HepG2 (cell line): Measurements from ENCODE around the gene TNFAIP8L1. TPM values are rescaled to one million over a fixed set of nuclear protein-coding genes. Genes with fewer than 3 reads are reported as not detected.

ENCODE experiments used
- ATAC-seq: fragments of 200-7000 bp; cut with Tn5 transposase; 3 replicates; pipeline ENCODE4 v1.9.1; 2020; ENCODE audit warnings: mild to moderate bottlenecking, moderate library complexity
- BruUV-seq: library from RNA; stranded (reverse); fragments of 400-500 nt; replicated peaks from 2 replicates; lab custom pipeline; 2021; lab: Mats Ljungman, UMichigan
- CTCF ChIA-PET: fragments of 300-600 bp; formaldehyde crosslinking; extraction: SDS; loops from one replicate; lab custom pipeline; 2021; ENCODE audit warnings: low total read pairs, inconsistent platforms, low intra/inter-chr PET ratio; lab: Yijun Ruan, JAX
- POLR2A ChIA-PET: fragments of 350-600 bp; sonication (Branson Sonifier 250); formaldehyde crosslinking; loops from one replicate; lab custom pipeline; 2020; ENCODE audit warnings: antibody characterized with exemption, inconsistent platforms; lab: Yijun Ruan, JAX
- DNase-seq: peaks from one replicate; pipeline ENCODE4 v3.0.0-alpha.2; 2015; ENCODE audit warnings: low spot score
- FAIRE-seq: peaks from 3 replicates; lab custom pipeline; 2011; peaks lifted over from hg19 to GRCh38; lab: Jason Lieb, UNC
- H2AFZ ChIP-seq: one replicate; pipeline ENCODE4 v1.6.1; 2011; ENCODE audit warnings: low read length, inconsistent platforms
- H3K27ac ChIP-seq: fragments of 300-600 bp; 3 replicates; pipeline ENCODE4 v1.8.0; 2011; ENCODE audit warnings: mixed run types, mild to moderate bottlenecking, mixed read lengths, low read length, inconsistent platforms; ENCODE audit not compliant: insufficient read depth; ENCODE audit errors: extremely low read length
- H3K27me3 ChIP-seq, 2 experiments: fragments of 200-600 bp in 1 of 2; 2 replicates in 1 of 2; 3 replicates in 1 of 2; pipeline versions ENCODE4 v1.6.0 to v1.8.0; 2011; ENCODE audit warnings: low read length in 2 of 2, mild to moderate bottlenecking in 2 of 2, moderate library complexity in 2 of 2, inconsistent platforms in 1 of 2; ENCODE audit not compliant: insufficient read depth in 2 of 2, control insufficient read depth in 1 of 2
- H3K36me3 ChIP-seq, 2 experiments: fragments of 200-600 bp in 1 of 2; replicated peaks in 1 of 2; 2 replicates in 1 of 2; 3 replicates in 1 of 2; pipeline versions ENCODE4 v1.5.1 to v1.8.0; 2011; ENCODE audit warnings: low read length in 2 of 2, inconsistent platforms in 1 of 2; ENCODE audit not compliant: insufficient read depth in 2 of 2, control insufficient read depth in 1 of 2
- H3K4me1 ChIP-seq: 2 replicates; pipeline ENCODE4 v1.5.1; 2012; ENCODE audit warnings: low read length, inconsistent platforms; ENCODE audit not compliant: insufficient read depth
- H3K4me2 ChIP-seq: 2 replicates; pipeline ENCODE4 v1.6.0; 2011; ENCODE audit warnings: low read depth, low read length, inconsistent platforms
- H3K4me3 ChIP-seq, 3 experiments: fragments of 200-600 bp in 1 of 3; sonication (generic), shearing (Covaris generic) in 1 of 3; replicated peaks in 1 of 3; 2 replicates each; pipeline ENCODE4 v1.5.1; 2011 to 2016; ENCODE audit warnings: low read length in 3 of 3, inconsistent platforms in 2 of 3, low read depth in 2 of 3, mild to moderate bottlenecking in 2 of 3, control low read depth in 1 of 3, mixed read lengths in 1 of 3; ENCODE audit not compliant: insufficient read depth in 1 of 3
- H3K79me2 ChIP-seq: one replicate; pipeline ENCODE4 v1.6.1; 2011; ENCODE audit warnings: low read length, inconsistent platforms; ENCODE audit not compliant: insufficient read depth
- H3K9ac ChIP-seq: 2 replicates; pipeline ENCODE4 v1.6.0; 2011; ENCODE audit warnings: mild to moderate bottlenecking, low read depth, low read length, inconsistent platforms; ENCODE audit not compliant: insufficient read depth
- H3K9me3 ChIP-seq: 2 replicates; pipeline ENCODE4 v1.5.1; 2012; ENCODE audit warnings: mild to moderate bottlenecking, low read length
- H4K20me1 ChIP-seq: 2 replicates; pipeline ENCODE4 v1.6.0; 2011; ENCODE audit warnings: inconsistent platforms, mild to moderate bottlenecking, low read length, moderate library complexity; ENCODE audit not compliant: insufficient read depth
- ASH2L ChIP-seq: fragments of 300-600, 200-600 bp; sonication (generic); IDR thresholded peaks from 2 replicates; pipeline ENCODE4 v1.7.0; 2017; ENCODE audit warnings: low read depth, mild to moderate bottlenecking, moderate library complexity, mixed read lengths, low read length; ENCODE audit not compliant: insufficient read length
- NFRKB ChIP-seq: fragments of 450-650 bp; IDR thresholded peaks from 2 replicates; pipeline ENCODE4 v1.6.1; 2017
- SALL2 ChIP-seq: sonication (generic); formaldehyde crosslinking; IDR thresholded peaks from 2 replicates; pipeline ENCODE4 v1.8.1; 2023; ENCODE audit warnings: mild to moderate bottlenecking, missing genetic modification reagents, inconsistent platforms
- SSRP1 ChIP-seq: IDR thresholded peaks from 2 replicates; pipeline ENCODE4 v1.6.1; 2016; ENCODE audit warnings: control low read depth
- ZFP37 ChIP-seq: sonication (generic); formaldehyde crosslinking; IDR thresholded peaks from 2 replicates; pipeline ENCODE4 v1.4.0; 2020; ENCODE audit warnings: missing genetic modification reagents, borderline replicate concordance
- ZKSCAN8 ChIP-seq: IDR thresholded peaks from 2 replicates; pipeline ENCODE4 v1.6.1; 2016; ENCODE audit warnings: borderline replicate concordance, missing genetic modification reagents, missing compliant biosample characterization
- ZNF256 ChIP-seq: sonication (generic); formaldehyde crosslinking; conservative IDR thresholded peaks from 2 replicates; pipeline ENCODE4 v1.4.0; 2020; ENCODE audit warnings: missing genetic modification reagents
- ZNF468 ChIP-seq: sonication (generic); formaldehyde crosslinking; IDR thresholded peaks from 2 replicates; pipeline ENCODE4 v1.8.0; 2022; ENCODE audit warnings: mild to moderate bottlenecking, moderate library complexity, missing genetic modification reagents
- ZNF704 ChIP-seq: sonication (generic); formaldehyde crosslinking; IDR thresholded peaks from 2 replicates; pipeline ENCODE4 v1.8.1; 2023; ENCODE audit warnings: mild to moderate bottlenecking, inconsistent platforms, moderate library complexity, missing genetic modification reagents, borderline replicate concordance
- ZSCAN29 ChIP-seq: sonication (generic); formaldehyde crosslinking; conservative IDR thresholded peaks from 2 replicates; pipeline ENCODE4 v1.4.0; 2020; ENCODE audit warnings: mild to moderate bottlenecking, missing genetic modification reagents
- ZSCAN9 ChIP-seq: IDR thresholded peaks from 2 replicates; pipeline ENCODE4 v1.6.1; 2016; ENCODE audit warnings: borderline replicate concordance
- WGBS: methylation state at CpG from one replicate; pipeline ENCODE4 v1.1.6; 2017; ENCODE audit warnings: low lambda C conversion rate; 5-methylcytosine and 5-hydroxymethylcytosine counted together
- in situ Hi-C: cut with HindIII; loops from 2 replicates; pipeline ENCODE4 v1.10.0; 2017; ENCODE audit warnings: low pct_unique_long_range_greater_than_20kb; ENCODE audit not compliant: extremely low pct_ligation_motif_present
- intact Hi-C: fragments of 100-400 bp; cut with micrococcal nuclease; formaldehyde crosslinking; loops from one replicate; pipeline ENCODE4 v1.10.0; 2022; ENCODE audit not compliant: unreplicated experiment
- polyA plus RNA-seq, 8 experiments: library from polyadenylated mRNA; depleted of rRNA in 3 of 8; stranded (reverse) in 7 of 8; unstranded in 1 of 8; fragments of >200 nt; fragmentation: Illumina TruSeq in 4 of 8; extraction: Trizol in 4 of 8; gene quantifications; 2 replicates each; pipeline versions ENCODE4 v1.2.1 to v1.2.3, GENCODE V29; 2011 to 2016; ENCODE audit warnings: low read depth in 4 of 8, missing spikeins in 1 of 8, mixed read lengths in 1 of 8; ENCODE audit not compliant: insufficient read depth in 1 of 8
- total RNA-seq, 5 experiments: library from RNA; depleted of rRNA; stranded (reverse); fragments of >200 nt; fragmentation: Illumina TruSeq; extraction: Trizol; gene quantifications; 2 replicates each; pipeline ENCODE4 v1.2.3, GENCODE V29; 2016; ENCODE audit warnings: low read depth in 1 of 5
- TF ChIP-seq, protein P1 (sequence below): sonication (generic); formaldehyde crosslinking; conservative IDR thresholded peaks from 2 replicates; pipeline ENCODE4 v1.4.0; 2020; ENCODE audit warnings: missing genetic modification reagents
- TF ChIP-seq, protein P2 (sequence below): sonication (generic); formaldehyde crosslinking; IDR thresholded peaks from 2 replicates; pipeline ENCODE4 v1.5.1; 2020; ENCODE audit warnings: mild to moderate bottlenecking, moderate library complexity, missing genetic modification reagents

Gene TNFAIP8L1
- total and polyA plus RNA-seq, 2 of the 13 experiments (the other 11 are each of a cell fraction or from before 2014, with no cell fraction given), result 13.4 to 21.4 TPM

DNA sequence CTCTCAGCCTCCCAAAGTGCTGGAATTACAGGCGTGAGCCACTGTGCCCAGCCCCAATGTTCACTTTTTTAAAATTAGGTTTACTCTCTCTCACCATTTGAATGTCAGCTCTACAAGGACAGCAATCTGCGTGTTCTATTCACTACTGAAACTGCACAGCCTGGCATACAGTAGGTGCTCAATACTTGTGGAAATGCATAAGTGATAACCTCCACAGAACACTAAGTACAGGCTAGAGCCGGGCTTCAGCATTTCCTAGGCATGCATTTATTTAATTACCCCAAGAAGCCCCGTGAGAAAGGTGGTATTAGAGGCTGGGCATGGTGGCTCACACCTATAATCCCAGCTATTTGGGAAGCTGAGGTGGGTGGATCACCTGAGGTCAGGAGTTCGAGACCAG, 33.1 kb upstream of the TNFAIP8L1 start:
- H2AFZ ChIP-seq, result no peak overlapping the region
- H3K4me3 ChIP-seq, result no peak overlapping the region
- no peak overlapping the region for H3K27ac ChIP-seq
- intact Hi-C loops, result no loop called here
- no peak for TF ChIP-seq ZFP37 (CRISPR knock-in tag)
- peak; percentile 96 for TF ChIP-seq ZKSCAN8
- no peak for TF ChIP-seq SSRP1 (CRISPR knock-in tag)
- TF ChIP-seq ZNF468 (CRISPR knock-in tag), result no peak
- no peak for TF ChIP-seq NFRKB
- TF ChIP-seq SALL2, result no peak
- TF ChIP-seq, all 625 proteins: peak for 1
- Histone ChIP-seq H3K79me2 (no peaks in the 10 kb centered on the region), H3K4me2 (no peak overlapping the region), H3K9me3 (no peaks in the 10 kb centered on the region), H3K4me1 (peaks cover 24% of the 10 kb centered on the region), H3K9ac (no peak overlapping the region), H4K20me1 (no peaks in the 10 kb centered on the region), H3K27me3 (peaks cover 0 to 10% of the 10 kb centered on the region in 2 experiments; a peak in 3 of 5 replicates), H3K36me3 (no peaks in the 10 kb centered on the region)
- no TSS peak for BruUV-seq
- ChIA-PET CTCF (no interaction called here), POLR2A (interaction anchor here (1.1 kb wide), 1 partner anchor 135 kb away, joined by 3 read pairs; the partner anchor contains the start of gene HDGFL2)
- no peak for ATAC-seq
- in situ Hi-C loops, result no loop called here
- DNase-seq, result no peak
- WGBS, result 53% methylated on average over 5 of the region's 5 CpGs
- no peak for FAIRE-seq

DNA sequence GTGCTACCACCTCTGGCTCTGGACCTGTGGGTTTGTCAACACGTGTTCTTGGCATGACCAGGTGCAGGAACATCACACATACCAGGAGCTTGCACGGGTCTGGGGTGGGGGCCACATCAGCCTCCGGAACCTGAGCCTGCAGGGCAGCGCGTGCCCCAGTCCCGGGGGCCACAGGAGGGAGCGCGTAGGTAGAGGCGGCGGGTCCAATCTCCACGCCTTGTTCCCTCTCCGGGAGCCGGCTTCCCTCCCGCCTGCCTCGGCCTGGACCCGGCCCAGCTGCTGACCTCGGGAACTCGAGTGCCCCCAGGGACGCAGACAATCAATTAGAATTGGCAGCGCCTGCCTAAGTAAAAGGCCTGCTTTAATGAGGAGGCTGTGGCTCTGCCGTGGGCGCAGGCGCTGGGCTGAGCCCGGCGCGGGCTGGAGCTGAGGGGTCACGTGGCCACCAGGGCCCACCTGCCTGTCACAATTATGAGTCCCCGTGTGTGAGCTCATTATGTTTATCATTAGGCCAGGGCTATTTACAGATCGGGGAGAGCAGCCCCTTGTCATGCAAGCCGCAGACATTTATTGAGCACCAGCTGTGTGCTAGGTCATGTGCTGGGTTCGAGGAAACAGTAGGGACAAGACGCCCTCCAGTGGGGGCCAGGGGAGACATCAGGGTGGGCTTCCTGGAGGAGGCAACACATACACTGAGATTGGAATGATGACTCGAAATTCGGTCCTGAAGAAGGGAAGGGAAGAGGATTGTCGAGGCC, 32.2 kb upstream of the TNFAIP8L1 start:
- intact Hi-C loops (no loop called here), in situ Hi-C loops (no loop called here)
- POLR2A ChIA-PET, result interaction anchor here (1.1 kb wide), 1 partner anchor 136 kb away, joined by 3 read pairs; the partner anchor contains the start of gene HDGFL2
- 14% methylated on average over 23 of the region's 35 CpGs for WGBS
- Histone ChIP-seq H3K4me2 (peak overlapping the region; percentile 75), H3K9ac (peak overlapping the region; percentile 23), H4K20me1 (no peaks in the 10 kb centered on the region), H3K9me3 (no peaks in the 10 kb centered on the region), H3K27me3 (peaks cover 0 to 13% of the 10 kb centered on the region in 2 experiments; a peak in 4 of 5 replicates), H3K4me1 (peaks cover 24% of the 10 kb centered on the region), H3K36me3 (no peaks in the 10 kb centered on the region), H3K79me2 (no peaks in the 10 kb centered on the region), H3K27ac (no peak overlapping the region), H2AFZ (no peak overlapping the region), H3K4me3 (peak overlapping the region; percentile 5 to 55 (median 36); a peak in 2 of 6 replicates)
- ATAC-seq (peak; percentile 80), FAIRE-seq (peak; percentile 26), DNase-seq (no peak)
- CTCF ChIA-PET, result no interaction called here
- no TSS peak for BruUV-seq
- TF ChIP-seq ZSCAN9 (CRISPR knock-in tag), result peak; percentile 61
- TF ChIP-seq ZSCAN29 (CRISPR knock-in tag), result no peak
- no peak for TF ChIP-seq ZNF704 (CRISPR knock-in tag)
- no peak for TF ChIP-seq ZNF256
- TF ChIP-seq, protein P1, sequence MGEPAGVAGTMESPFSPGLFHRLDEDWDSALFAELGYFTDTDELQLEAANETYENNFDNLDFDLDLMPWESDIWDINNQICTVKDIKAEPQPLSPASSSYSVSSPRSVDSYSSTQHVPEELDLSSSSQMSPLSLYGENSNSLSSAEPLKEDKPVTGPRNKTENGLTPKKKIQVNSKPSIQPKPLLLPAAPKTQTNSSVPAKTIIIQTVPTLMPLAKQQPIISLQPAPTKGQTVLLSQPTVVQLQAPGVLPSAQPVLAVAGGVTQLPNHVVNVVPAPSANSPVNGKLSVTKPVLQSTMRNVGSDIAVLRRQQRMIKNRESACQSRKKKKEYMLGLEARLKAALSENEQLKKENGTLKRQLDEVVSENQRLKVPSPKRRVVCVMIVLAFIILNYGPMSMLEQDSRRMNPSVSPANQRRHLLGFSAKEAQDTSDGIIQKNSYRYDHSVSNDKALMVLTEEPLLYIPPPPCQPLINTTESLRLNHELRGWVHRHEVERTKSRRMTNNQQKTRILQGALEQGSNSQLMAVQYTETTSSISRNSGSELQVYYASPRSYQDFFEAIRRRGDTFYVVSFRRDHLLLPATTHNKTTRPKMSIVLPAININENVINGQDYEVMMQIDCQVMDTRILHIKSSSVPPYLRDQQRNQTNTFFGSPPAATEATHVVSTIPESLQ, result no peak
- no peak for TF ChIP-seq ASH2L
- TF ChIP-seq, protein P2, sequence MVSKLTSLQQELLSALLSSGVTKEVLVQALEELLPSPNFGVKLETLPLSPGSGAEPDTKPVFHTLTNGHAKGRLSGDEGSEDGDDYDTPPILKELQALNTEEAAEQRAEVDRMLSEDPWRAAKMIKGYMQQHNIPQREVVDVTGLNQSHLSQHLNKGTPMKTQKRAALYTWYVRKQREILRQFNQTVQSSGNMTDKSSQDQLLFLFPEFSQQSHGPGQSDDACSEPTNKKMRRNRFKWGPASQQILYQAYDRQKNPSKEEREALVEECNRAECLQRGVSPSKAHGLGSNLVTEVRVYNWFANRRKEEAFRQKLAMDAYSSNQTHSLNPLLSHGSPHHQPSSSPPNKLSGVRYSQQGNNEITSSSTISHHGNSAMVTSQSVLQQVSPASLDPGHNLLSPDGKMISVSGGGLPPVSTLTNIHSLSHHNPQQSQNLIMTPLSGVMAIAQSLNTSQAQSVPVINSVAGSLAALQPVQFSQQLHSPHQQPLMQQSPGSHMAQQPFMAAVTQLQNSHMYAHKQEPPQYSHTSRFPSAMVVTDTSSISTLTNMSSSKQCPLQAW, result peak; percentile 70
